ENCODE measurements around the gene CNTN4.

The CNTN4 gene

DNA sequence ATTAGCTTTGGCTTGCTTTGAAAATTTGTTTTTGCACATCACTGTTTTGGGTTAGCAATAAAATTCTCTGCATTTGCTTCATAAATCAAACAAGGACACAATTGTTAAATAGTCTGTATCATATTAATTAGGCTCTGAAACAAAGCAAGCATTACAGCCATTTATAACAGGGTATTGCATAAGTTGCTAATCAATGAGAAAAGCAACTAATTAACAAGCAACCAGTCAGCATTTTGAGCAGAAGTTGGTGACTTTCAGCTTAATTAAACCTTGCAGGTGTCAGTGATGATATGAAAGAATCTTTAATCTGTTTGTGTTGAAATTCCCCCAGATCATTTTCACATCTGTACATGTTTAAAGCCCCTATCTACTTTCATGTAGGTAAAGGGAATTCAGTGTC, 516.4 kb downstream of the CNTN4 start:
- DNase-seq (ENCODE audit: low read depth, low spot score): no peak
- TF ChIP-seq EZH2 (IDR thresholded peaks at IDR 0.05): no peak
- no peak for TF ChIP-seq POLR2AphosphoS5 (IDR thresholded peaks at IDR 0.05; ENCODE audit: borderline replicate concordance, low read depth, low read length)
- TF ChIP-seq FOXP2 (optimal IDR thresholded peaks at IDR 0.05; ENCODE audit: control extremely low read depth, extremely low read length, insufficient read depth): no peak
- Histone ChIP-seq H3K4me3 (no peak overlapping the region), H3K27ac (no peak overlapping the region), H3K9me3 (ENCODE audit: low read depth, low read length) (no peaks in the 10 kb centered on the region), H3K9ac (ENCODE audit: insufficient read length) (no peak overlapping the region), H3K36me3 (ENCODE audit: insufficient read depth, low read length) (no peaks in the 10 kb centered on the region)

DNA sequence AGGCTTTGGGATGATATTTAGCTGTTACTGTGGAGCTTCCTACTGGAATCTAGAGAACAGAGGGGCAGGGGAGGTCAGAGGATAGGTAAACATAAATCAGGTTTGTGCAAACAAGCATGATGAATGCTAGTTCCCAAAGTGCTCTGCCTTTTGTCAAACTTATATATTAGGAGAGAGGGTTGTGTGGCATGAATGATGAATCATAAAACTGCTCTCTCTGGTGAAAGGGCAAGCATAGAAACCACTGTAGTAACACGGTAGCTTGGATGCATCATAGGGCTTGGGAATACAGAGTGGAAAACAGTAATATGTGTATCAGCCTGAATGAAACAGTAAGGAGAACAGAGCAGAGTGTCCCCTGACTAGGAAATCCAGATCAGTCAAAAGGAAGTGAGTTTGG, 524.8 kb downstream of the CNTN4 start:
- Histone ChIP-seq H3K9ac (ENCODE audit: insufficient read length) (no peak overlapping the region), H3K27ac (no peak overlapping the region), H3K4me3 (no peak overlapping the region), H3K36me3 (ENCODE audit: insufficient read depth, low read length) (no peaks in the 10 kb centered on the region), H3K9me3 (ENCODE audit: low read depth, low read length) (no peaks in the 10 kb centered on the region)
- DNase-seq (ENCODE audit: low read depth, low spot score): no peak
- no peak for TF ChIP-seq POLR2AphosphoS5 (IDR thresholded peaks at IDR 0.05; ENCODE audit: borderline replicate concordance, low read depth, low read length)
- no peak for TF ChIP-seq EZH2 (IDR thresholded peaks at IDR 0.05)
- TF ChIP-seq FOXP2 (optimal IDR thresholded peaks at IDR 0.05; ENCODE audit: control extremely low read depth, extremely low read length, insufficient read depth): no peak

DNA sequence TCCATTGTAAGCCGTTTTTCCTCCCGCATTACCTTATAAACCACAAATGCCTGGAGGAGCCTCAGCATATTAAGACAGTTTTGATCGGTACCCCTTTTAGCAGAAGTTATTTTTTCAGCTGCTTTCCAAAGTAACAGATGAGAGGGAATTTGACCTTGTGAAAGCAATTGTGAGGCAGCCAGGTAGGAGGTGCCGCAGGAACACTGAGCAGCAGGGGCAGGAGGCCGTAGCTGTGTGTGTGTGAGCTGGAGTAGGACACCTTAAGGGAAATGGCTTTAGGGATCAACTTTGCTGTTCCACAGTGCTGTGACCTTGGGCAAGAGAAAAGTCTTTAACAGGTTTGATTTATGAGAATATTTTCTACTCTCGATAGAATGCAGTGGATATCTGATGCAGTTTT, 529.5 kb downstream of the CNTN4 start:
- H3K27ac ChIP-seq: no peak overlapping the region
- H3K9me3 ChIP-seq (ENCODE audit: low read depth, low read length): no peaks in the 10 kb centered on the region
- no peak overlapping the region for H3K9ac ChIP-seq (ENCODE audit: insufficient read length)
- no peaks in the 10 kb centered on the region for H3K36me3 ChIP-seq (ENCODE audit: insufficient read depth, low read length)
- no peak for DNase-seq (ENCODE audit: low read depth, low spot score)
- H3K4me3 ChIP-seq: no peak overlapping the region
- TF ChIP-seq EZH2 (IDR thresholded peaks at IDR 0.05) (no peak), POLR2AphosphoS5 (IDR thresholded peaks at IDR 0.05; ENCODE audit: borderline replicate concordance, low read depth, low read length) (no peak), FOXP2 (optimal IDR thresholded peaks at IDR 0.05; ENCODE audit: control extremely low read depth, extremely low read length, insufficient read depth) (no peak)

DNA sequence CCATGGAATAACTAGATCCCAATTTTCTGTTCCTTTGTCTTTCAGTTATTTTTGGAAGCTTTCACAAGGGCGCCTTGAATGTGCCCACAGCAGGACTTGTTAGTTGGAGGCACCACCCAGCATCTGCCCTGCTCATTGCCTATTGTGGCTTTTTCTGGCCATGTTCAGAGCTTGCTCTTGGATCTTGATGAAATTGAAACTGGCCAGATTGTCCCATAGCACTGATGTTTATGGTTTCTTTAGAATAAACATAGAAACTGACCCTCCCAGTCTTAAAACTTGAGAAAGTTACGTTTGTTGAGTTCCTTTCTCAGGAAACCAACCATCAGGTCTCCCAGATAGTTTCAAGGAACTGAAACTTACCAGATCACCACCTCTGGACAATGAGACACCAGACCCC, 536.8 kb downstream of the CNTN4 start:
- Histone ChIP-seq H3K27ac (no peak overlapping the region), H3K4me3 (no peak overlapping the region), H3K9ac (ENCODE audit: insufficient read length) (no peak overlapping the region), H3K36me3 (ENCODE audit: insufficient read depth, low read length) (no peaks in the 10 kb centered on the region), H3K9me3 (ENCODE audit: low read depth, low read length) (no peaks in the 10 kb centered on the region)
- no peak for DNase-seq (ENCODE audit: low read depth, low spot score)
- TF ChIP-seq POLR2AphosphoS5 (IDR thresholded peaks at IDR 0.05; ENCODE audit: borderline replicate concordance, low read depth, low read length) (no peak), EZH2 (IDR thresholded peaks at IDR 0.05) (no peak), FOXP2 (optimal IDR thresholded peaks at IDR 0.05; ENCODE audit: control extremely low read depth, extremely low read length, insufficient read depth) (no peak)

DNA sequence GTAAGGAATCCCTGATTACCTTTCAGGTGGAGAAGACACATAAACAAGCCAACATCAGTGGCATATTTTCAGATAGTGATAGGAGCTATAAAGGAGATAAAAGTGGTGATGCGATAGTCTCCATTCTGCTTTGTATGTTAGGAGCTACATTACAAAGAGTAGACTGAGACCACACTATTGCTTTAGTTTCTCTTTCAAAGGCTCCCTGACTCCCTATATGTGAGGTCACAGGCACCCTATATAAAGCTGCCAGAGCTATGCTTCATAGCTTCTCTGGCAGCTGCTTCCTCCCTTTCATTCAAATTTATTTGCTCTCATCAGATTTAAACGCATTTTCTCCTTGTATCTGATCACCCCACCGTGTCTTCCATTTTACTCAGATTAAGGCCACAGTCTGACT, 544.9 kb downstream of the CNTN4 start:
- H3K9ac ChIP-seq (ENCODE audit: insufficient read length): no peak overlapping the region
- no peaks in the 10 kb centered on the region for H3K36me3 ChIP-seq (ENCODE audit: insufficient read depth, low read length)
- TF ChIP-seq EZH2 (IDR thresholded peaks at IDR 0.05): no peak
- H3K27ac ChIP-seq: no peak overlapping the region
- no peak for DNase-seq (ENCODE audit: low read depth, low spot score)
- H3K4me3 ChIP-seq: no peak overlapping the region
- no peaks in the 10 kb centered on the region for H3K9me3 ChIP-seq (ENCODE audit: low read depth, low read length)

DNA sequence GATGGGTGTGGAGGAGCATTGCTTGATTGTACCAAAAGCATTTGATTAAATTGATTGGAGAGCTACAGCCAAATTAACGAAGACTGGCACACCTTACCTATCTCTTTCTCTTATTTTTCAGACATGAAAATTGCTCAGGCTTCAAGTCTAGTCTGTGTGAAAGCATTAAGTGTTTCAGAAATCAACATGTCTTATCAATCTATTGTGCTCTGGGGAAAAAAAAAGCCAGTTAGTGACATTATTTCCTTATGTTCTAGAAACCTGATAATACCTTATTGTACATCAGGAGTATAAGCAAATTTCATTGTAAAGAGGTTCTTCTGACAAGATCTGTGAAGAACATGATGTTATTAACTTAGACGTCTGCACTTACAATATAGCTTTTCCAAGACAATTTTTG, 546.3 kb downstream of the CNTN4 start:
- Histone ChIP-seq H3K4me3 (no peak overlapping the region), H3K27ac (no peak overlapping the region), H3K9ac (ENCODE audit: insufficient read length) (no peak overlapping the region), H3K36me3 (ENCODE audit: insufficient read depth, low read length) (no peaks in the 10 kb centered on the region), H3K9me3 (ENCODE audit: low read depth, low read length) (no peaks in the 10 kb centered on the region)
- DNase-seq (ENCODE audit: low read depth, low spot score): no peak
- TF ChIP-seq POLR2AphosphoS5 (IDR thresholded peaks at IDR 0.05; ENCODE audit: borderline replicate concordance, low read depth, low read length) (no peak), EZH2 (IDR thresholded peaks at IDR 0.05) (no peak), FOXP2 (optimal IDR thresholded peaks at IDR 0.05; ENCODE audit: control extremely low read depth, extremely low read length, insufficient read depth) (no peak)

DNA sequence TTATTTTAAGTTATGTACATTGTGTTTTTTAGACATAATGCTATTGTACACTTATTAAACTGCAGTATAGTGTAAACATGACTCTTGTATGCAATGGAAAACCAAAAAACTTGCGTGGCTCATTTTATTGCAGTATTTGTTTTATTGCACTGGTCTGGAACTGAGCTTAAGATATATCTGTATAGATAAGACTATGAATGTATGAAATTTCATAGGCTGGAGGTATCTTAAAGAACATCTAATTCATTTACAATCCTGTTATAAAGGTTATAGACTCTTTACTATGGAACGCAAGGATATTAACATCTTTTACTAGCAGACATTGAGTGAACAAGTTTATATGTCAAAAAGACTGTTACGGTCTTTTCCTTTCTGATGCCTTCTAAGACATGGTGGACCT, 552.1 kb downstream of the CNTN4 start:
- TF ChIP-seq POLR2AphosphoS5 (IDR thresholded peaks at IDR 0.05; ENCODE audit: borderline replicate concordance, low read depth, low read length): no peak
- no peak for TF ChIP-seq FOXP2 (optimal IDR thresholded peaks at IDR 0.05; ENCODE audit: control extremely low read depth, extremely low read length, insufficient read depth)
- no peak for TF ChIP-seq EZH2 (IDR thresholded peaks at IDR 0.05)
- H3K4me3 ChIP-seq: no peak overlapping the region
- no peaks in the 10 kb centered on the region for H3K36me3 ChIP-seq (ENCODE audit: insufficient read depth, low read length)
- DNase-seq (ENCODE audit: low read depth, low spot score): no peak
- H3K27ac ChIP-seq: no peak overlapping the region
- H3K9me3 ChIP-seq (ENCODE audit: low read depth, low read length): no peaks in the 10 kb centered on the region
- no peak overlapping the region for H3K9ac ChIP-seq (ENCODE audit: insufficient read length)

DNA sequence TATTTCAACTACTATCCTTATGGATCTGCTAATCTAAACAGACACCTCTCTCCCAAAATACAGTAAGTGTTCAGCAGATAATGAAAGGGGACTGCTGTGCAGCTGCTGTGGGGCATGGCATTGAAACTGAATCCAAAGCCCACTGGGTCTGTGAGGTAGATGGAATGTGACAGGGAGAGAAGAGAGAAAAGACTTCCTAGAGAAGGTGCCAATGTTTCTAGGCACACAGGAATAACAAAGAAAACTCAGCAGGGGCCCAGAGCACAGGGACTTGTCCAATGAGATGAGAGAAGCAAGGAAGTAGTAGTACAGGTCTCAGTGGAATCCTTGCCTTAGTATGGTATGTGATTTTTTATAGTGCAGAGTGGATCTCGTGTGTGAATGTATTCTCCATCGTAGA, 553.7 kb downstream of the CNTN4 start:
- H3K27ac ChIP-seq: no peak overlapping the region
- no peak overlapping the region for H3K4me3 ChIP-seq
- TF ChIP-seq FOXP2 (optimal IDR thresholded peaks at IDR 0.05; ENCODE audit: control extremely low read depth, extremely low read length, insufficient read depth): no peak
- no peaks in the 10 kb centered on the region for H3K9me3 ChIP-seq (ENCODE audit: low read depth, low read length)
- DNase-seq (ENCODE audit: low read depth, low spot score): no peak
- H3K9ac ChIP-seq (ENCODE audit: insufficient read length): no peak overlapping the region
- no peaks in the 10 kb centered on the region for H3K36me3 ChIP-seq (ENCODE audit: insufficient read depth, low read length)

DNA sequence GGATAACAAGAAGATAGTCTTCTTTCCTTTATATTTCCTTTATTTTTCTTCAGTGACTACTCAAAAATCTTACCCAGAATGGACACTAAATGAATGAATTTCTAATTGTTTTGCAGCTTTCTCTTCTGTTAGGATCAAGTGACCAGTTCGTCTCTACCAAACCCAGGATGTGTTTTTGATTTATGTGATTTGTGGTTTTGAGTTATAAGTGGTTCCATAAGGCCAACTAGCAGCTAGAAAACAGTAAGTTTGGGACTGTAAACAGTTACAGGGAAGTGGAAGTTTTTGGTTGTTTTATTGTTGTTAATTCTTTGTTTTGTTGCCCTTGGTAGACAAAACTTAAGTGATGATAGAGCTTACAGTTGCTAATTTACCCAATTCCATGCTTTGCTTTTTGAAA, 555.0 kb downstream of the CNTN4 start:
- Histone ChIP-seq H3K4me3 (no peak overlapping the region), H3K36me3 (ENCODE audit: insufficient read depth, low read length) (no peaks in the 10 kb centered on the region), H3K9me3 (ENCODE audit: low read depth, low read length) (no peaks in the 10 kb centered on the region), H3K27ac (no peak overlapping the region), H3K9ac (ENCODE audit: insufficient read length) (no peak overlapping the region)
- TF ChIP-seq EZH2 (IDR thresholded peaks at IDR 0.05): no peak
- no peak for TF ChIP-seq FOXP2 (optimal IDR thresholded peaks at IDR 0.05; ENCODE audit: control extremely low read depth, extremely low read length, insufficient read depth)
- TF ChIP-seq POLR2AphosphoS5 (IDR thresholded peaks at IDR 0.05; ENCODE audit: borderline replicate concordance, low read depth, low read length): no peak
- DNase-seq (ENCODE audit: low read depth, low spot score): no peak

All from SK-N-MC (cell line).